ENCODE data around the gene LEF1.

- TF ChIP-seq POLR2A (IDR thresholded peaks at IDR 0.05; ENCODE audit: low read depth, low read length) (no peak), POLR2AphosphoS5 (IDR thresholded peaks at IDR 0.05; ENCODE audit: low read depth, low read length) (no peak), TAF1 (IDR thresholded peaks at IDR 0.05; ENCODE audit: low read depth, low read length) (no peak), SPI1 (IDR thresholded peaks at IDR 0.05; ENCODE audit: low read depth, low read length) (no peak), PAX5 (IDR thresholded peaks at IDR 0.05; ENCODE audit: insufficient read depth, low read length, severe bottlenecking) (no peak), POU2F2 (IDR thresholded peaks at IDR 0.05; ENCODE audit: low read depth, low read length) (no peak)
Measured at GRCh38 chr4:108024085-108024877, 144.5 kb downstream of the LEF1 start.
